Thyroid gland (tissue), 4 donors: ENCODE measurements around the gene HS6ST3. TPM values are rescaled to one million over a fixed set of nuclear protein-coding genes. Genes with fewer than 3 reads are reported as not detected.

Experiments
- DNase-seq, 2 donors: peaks; one replicate each; pipeline ENCODE4 v3.0.0-alpha.2; 2019
- H3K27ac ChIP-seq, 3 donors: fragments of 200-600 bp; sonication (generic); 1 replicate in 2 of 3; 2 replicates in 1 of 3; pipeline ENCODE4 v1.5.1; 2016 to 2019; ENCODE audit warnings: mild to moderate bottlenecking in 1 of 3, moderate library complexity in 1 of 3
- H3K27me3 ChIP-seq: fragments of 200-600 bp; sonication (generic); one replicate; pipeline ENCODE4 v1.5.1; 2019
- H3K36me3 ChIP-seq, 2 donors: fragments of 200-600 bp; sonication (generic); one replicate each; pipeline ENCODE4 v1.5.1; 2016 to 2019
- H3K4me1 ChIP-seq, 2 donors: fragments of 200-600 bp; sonication (generic); one replicate each; pipeline ENCODE4 v1.5.1; 2017 to 2019
- H3K4me3 ChIP-seq, 3 donors: fragments of 200-600 bp; sonication (generic); replicated peaks in 1 of 3; 1 replicate in 2 of 3; 2 replicates in 1 of 3; pipeline ENCODE4 v1.5.1; 2016; ENCODE audit warnings: mild to moderate bottlenecking in 1 of 3
- H3K9me3 ChIP-seq: fragments of 200-600 bp; sonication (generic); one replicate; pipeline ENCODE4 v1.5.1; 2017
- CTCF ChIP-seq, 6 experiments: fragments of 200-600 bp in 3 of 6; fragments of 450-650 bp in 3 of 6; sonication (generic) in 3 of 6; IDR thresholded peaks; one replicate each; pipeline ENCODE4 v1.5.1; 2016 to 2019; ENCODE audit warnings: antibody characterized with exemption in 6 of 6, mild to moderate bottlenecking in 2 of 6, inconsistent platforms in 1 of 6, moderate library complexity in 1 of 6
- POLR2A ChIP-seq, 2 donors: fragments of 450-650 bp; IDR thresholded peaks; one replicate each; pipeline ENCODE4 v1.6.1; 2017; ENCODE audit warnings: antibody characterized with exemption in 2 of 2, mild to moderate bottlenecking in 2 of 2, moderate library complexity in 1 of 2
- WGBS, 2 donors: methylation state at CpG; one replicate each; pipeline ENCODE4 v1.1.5; 2017; 5-methylcytosine and 5-hydroxymethylcytosine counted together
- intact Hi-C: fragments of 100-400 bp; cut with DNase I; formaldehyde crosslinking; loops from one replicate; pipeline ENCODE4 v1.15.1; 2023
- total RNA-seq, 4 donors: library from RNA; depleted of rRNA; stranded (reverse); fragments of >200 nt; gene quantifications; one replicate each; pipeline ENCODE4 v1.2.3, GENCODE V29; 2016

The HS6ST3 gene
- total RNA-seq, 4 donors from 2014 or later: 2.0 to 5.8 (median 5.0) TPM

GRCh38 chr13:96527497-96527896 lies 437.6 kb downstream of the HS6ST3 start:
- Histone ChIP-seq H3K27me3 (no peaks in the 10 kb centered on the region), H3K27ac (no peak overlapping the region), H3K4me1 (peaks cover 0 to 3% of the 10 kb centered on the region in 2 donors), H3K4me3 (no peak overlapping the region), H3K9me3 (no peaks in the 10 kb centered on the region), H3K36me3 (no peaks in the 10 kb centered on the region)
- no peak for DNase-seq
- intact Hi-C loops: no loop called here
- WGBS, 2 donors: 52 to 55% methylated on average over 3 of the region's 3 CpGs
- no peak for TF ChIP-seq CTCF (IDR thresholded peaks at IDR 0.05)
- TF ChIP-seq POLR2A (IDR thresholded peaks at IDR 0.05): no peak

GRCh38 chr13:96532804-96533203 lies 442.9 kb downstream of the HS6ST3 start:
- 80 to 95% methylated on average over 2 of the region's 2 CpGs for WGBS, 2 donors
- H3K9me3 ChIP-seq: no peaks in the 10 kb centered on the region
- H3K36me3 ChIP-seq: no peaks in the 10 kb centered on the region
- H3K4me3 ChIP-seq: no peak overlapping the region
- peaks cover 0 to 3% of the 10 kb centered on the region in 2 donors for H3K4me1 ChIP-seq
- TF ChIP-seq POLR2A (IDR thresholded peaks at IDR 0.05) (no peak), CTCF (IDR thresholded peaks at IDR 0.05) (no peak)
- H3K27me3 ChIP-seq: no peaks in the 10 kb centered on the region
- H3K27ac ChIP-seq: no peak overlapping the region
- intact Hi-C loops: no loop called here
- no peak for DNase-seq

- 68 to 78% methylated on average over 7 of the region's 7 CpGs for WGBS, 2 donors
- H3K4me3 ChIP-seq: no peak overlapping the region
- TF ChIP-seq POLR2A (IDR thresholded peaks at IDR 0.05): no peak
These were observed 443.5 kb downstream of the HS6ST3 start for GRCh38 chr13:96533408-96533807.

GRCh38 chr13:96539791-96540190 lies 449.9 kb downstream of the HS6ST3 start:
- TF ChIP-seq POLR2A (IDR thresholded peaks at IDR 0.05): no peak
- H3K27ac ChIP-seq: no peak overlapping the region
- no peaks in the 10 kb centered on the region for H3K27me3 ChIP-seq
- no peak for DNase-seq
- 94% methylated on average over 2 of the region's 2 CpGs for WGBS, 2 donors
- H3K4me1 ChIP-seq: no peaks in the 10 kb centered on the region
- no peak overlapping the region for H3K4me3 ChIP-seq
- H3K9me3 ChIP-seq: no peaks in the 10 kb centered on the region
- H3K36me3 ChIP-seq: no peaks in the 10 kb centered on the region
- intact Hi-C loops: no loop called here

More at GRCh38 chr13:96533408-96533807, 443.5 kb downstream of the HS6ST3 start:
- DNase-seq: no peak
- no peaks in the 10 kb centered on the region for H3K36me3 ChIP-seq
- H3K27me3 ChIP-seq: no peaks in the 10 kb centered on the region
- no peak overlapping the region for H3K27ac ChIP-seq
- intact Hi-C loops: no loop called here
- H3K9me3 ChIP-seq: no peaks in the 10 kb centered on the region
- peaks cover 0 to 3% of the 10 kb centered on the region in 2 donors for H3K4me1 ChIP-seq

GRCh38 chr13:96540670-96541069 lies 450.8 kb downstream of the HS6ST3 start:
- H3K27me3 ChIP-seq: no peaks in the 10 kb centered on the region
- 79 to 84% methylated on average over 3 of the region's 3 CpGs for WGBS, 2 donors
- H3K27ac ChIP-seq: no peak overlapping the region
- no peak for TF ChIP-seq POLR2A (IDR thresholded peaks at IDR 0.05)
- no peak for TF ChIP-seq CTCF (IDR thresholded peaks at IDR 0.05)
- H3K4me3 ChIP-seq: no peak overlapping the region
- no peaks in the 10 kb centered on the region for H3K36me3 ChIP-seq
- intact Hi-C loops: no loop called here
- no peak for DNase-seq
- no peaks in the 10 kb centered on the region for H3K9me3 ChIP-seq
- H3K4me1 ChIP-seq: no peaks in the 10 kb centered on the region

GRCh38 chr13:96542986-96543385 lies 453.1 kb downstream of the HS6ST3 start:
- H3K36me3 ChIP-seq: no peaks in the 10 kb centered on the region
- no peak overlapping the region for H3K27ac ChIP-seq
- no peaks in the 10 kb centered on the region for H3K9me3 ChIP-seq
- no peaks in the 10 kb centered on the region for H3K27me3 ChIP-seq
- TF ChIP-seq POLR2A (IDR thresholded peaks at IDR 0.05) (no peak), CTCF (IDR thresholded peaks at IDR 0.05) (no peak)
- no peaks in the 10 kb centered on the region for H3K4me1 ChIP-seq
- DNase-seq: no peak
- intact Hi-C loops: no loop called here
- WGBS, 2 donors: 81 to 84% methylated on average over 2 of the region's 2 CpGs
- no peak overlapping the region for H3K4me3 ChIP-seq
